SKM-1 (cell line): ENCODE results near the gene NUTM2E.
"Not testable (repeated sequence)": the region's sequence is repeated elsewhere in the genome, so short reads cannot be mapped to it uniquely, and the experiment has no call there.

Source experiments
- DNase-seq: peaks from one replicate; lab custom pipeline; 2025; ENCODE audit not compliant: unreplicated experiment; lab: John Stamatoyannopoulos, UW

Gene NUTM2E

DNA sequence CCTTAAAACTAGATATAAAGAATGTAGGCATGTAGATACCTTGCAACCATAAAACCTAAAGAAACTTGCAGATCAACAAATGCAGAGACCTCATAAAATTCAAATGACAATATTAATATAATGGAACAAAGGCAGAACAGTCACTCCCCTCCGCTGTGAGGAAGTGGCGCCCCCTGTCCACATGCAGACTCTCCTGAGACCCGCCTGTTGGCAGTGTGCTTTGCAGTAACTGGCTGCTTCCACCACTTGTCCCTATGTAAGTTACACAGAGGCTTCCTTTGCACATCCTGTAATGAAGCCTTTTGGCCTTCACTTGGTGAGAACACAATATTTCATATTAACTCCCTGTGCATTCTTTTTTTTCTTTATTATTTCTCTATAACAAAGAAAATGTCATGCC, 36.3 kb downstream of the NUTM2E start:
- DNase-seq = not testable (repeated sequence)

GRCh38 chr10:79866903-79867551, 40.5 kb downstream of the NUTM2E start:
- not testable (repeated sequence) for DNase-seq

GRCh38 chr10:79868023-79868422, 41.5 kb downstream of the NUTM2E start:
- not testable (repeated sequence) for DNase-seq

DNA sequence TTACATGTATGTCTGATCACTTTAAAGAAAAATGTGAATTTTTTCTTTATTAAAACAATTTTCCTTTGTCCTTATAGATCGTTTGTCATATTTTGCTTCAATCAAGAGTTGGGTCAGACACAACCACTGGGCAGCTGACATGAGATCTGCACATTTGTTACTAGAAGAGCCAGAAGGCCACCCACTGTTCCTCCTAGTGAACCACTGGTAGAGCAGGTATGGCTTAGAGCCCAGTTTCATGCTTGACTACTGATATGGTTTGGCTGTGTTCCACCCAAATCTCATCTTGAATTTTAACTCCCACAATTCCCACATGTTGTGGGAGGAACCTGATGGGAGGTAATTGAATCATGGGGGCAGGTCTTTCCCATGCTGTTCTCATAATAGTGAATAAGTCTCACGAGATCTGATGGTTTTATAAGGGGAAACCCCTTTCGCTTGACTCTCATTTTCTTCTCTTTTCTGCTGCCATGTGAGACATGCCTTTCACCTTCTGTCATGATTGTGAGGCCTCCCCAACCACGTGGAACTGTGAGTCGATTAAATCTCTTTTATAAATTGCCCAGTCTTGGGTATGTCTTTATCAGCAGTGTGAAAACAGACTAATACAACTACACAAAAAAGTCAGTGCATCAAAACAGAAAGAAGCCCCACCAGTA, 43.0 kb downstream of the NUTM2E start:
- not testable (repeated sequence) for DNase-seq

DNA sequence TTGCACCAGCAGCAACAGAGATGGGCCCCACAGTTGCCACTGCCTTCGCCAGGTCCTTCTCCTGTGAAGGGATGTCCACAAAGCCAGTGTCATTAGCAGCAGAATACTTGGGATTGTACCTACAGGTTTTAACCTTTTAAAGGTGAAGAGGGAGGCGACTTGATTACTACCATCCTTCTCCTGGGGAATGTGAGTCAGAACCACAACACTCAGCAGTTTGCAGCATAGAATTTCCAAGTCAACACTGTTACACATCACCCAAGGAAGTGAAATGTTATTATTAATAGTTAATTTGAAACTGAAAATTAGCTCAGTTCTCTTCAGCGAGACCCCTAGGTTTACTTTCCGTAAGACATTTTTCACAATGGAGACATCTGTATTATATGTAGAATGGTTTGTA, 45.2 kb downstream of the NUTM2E start:
- DNase-seq = not testable (repeated sequence)
